HFFc6 (cell line): Measurements from ENCODE around the gene SNTG2. TPM values are rescaled to one million over a fixed set of nuclear protein-coding genes. Genes with fewer than 3 reads are reported as not detected.

Source experiments
- DNase-seq: peaks from one replicate; pipeline ENCODE4 v3.0.0-alpha.2; 2018
- H3K27ac Mint-ChIP-seq: 2 replicates; pipeline ENCODE4 v1.8.0; 2020; ENCODE audit warnings: mild to moderate bottlenecking, mixed read lengths
- H3K27me3 Mint-ChIP-seq: 2 replicates; pipeline ENCODE4 v1.8.0; 2021; ENCODE audit warnings: mild to moderate bottlenecking, moderate library complexity, mixed read lengths; ENCODE audit not compliant: insufficient read depth
- H3K36me3 Mint-ChIP-seq: 2 replicates; pipeline ENCODE4 v1.8.0; 2021; ENCODE audit warnings: low read depth, mixed read lengths
- H3K4me1 Mint-ChIP-seq: 2 replicates; pipeline ENCODE4 v1.8.0; 2020; ENCODE audit warnings: low read depth, mixed read lengths
- H3K4me3 Mint-ChIP-seq: 2 replicates; pipeline ENCODE4 v1.8.0; 2020; ENCODE audit warnings: mild to moderate bottlenecking, moderate library complexity, mixed read lengths
- H3K9me3 Mint-ChIP-seq: 2 replicates; pipeline ENCODE4 v1.8.0; 2020; ENCODE audit warnings: mild to moderate bottlenecking, mixed read lengths
- CTCF ChIP-seq: fragments of 200-600 bp; sonication (generic); IDR thresholded peaks from 2 replicates; pipeline ENCODE4 v1.5.0; 2021; ENCODE audit warnings: antibody characterized with exemption, mild to moderate bottlenecking
- total RNA-seq, 6 experiments: library from RNA; stranded (reverse); fragmentation: NEBNext Ultra II Directional; extraction: Animal tissue kit (Norgen Biotek cat#: 25700); gene quantifications; 2 replicates in 1 of 6; 3 replicates in 5 of 6; pipeline ENCODE4 v1.2.3, GENCODE V29; 2021

The SNTG2 gene
- total RNA-seq, 6 experiments from 2014 or later = not detected

GRCh38 chr2:1147873-1148612, 197.4 kb downstream of the SNTG2 start:
- no peak overlapping the region for H3K27ac Mint-ChIP-seq
- no peak for DNase-seq
- no peaks in the 10 kb centered on the region for H3K36me3 Mint-ChIP-seq
- H3K4me3 Mint-ChIP-seq = no peak overlapping the region
- no peak for TF ChIP-seq CTCF
- H3K9me3 Mint-ChIP-seq = peaks cover 6% of the 10 kb centered on the region; the same call in 1 of the 2 replicates
- peaks cover 11% of the 10 kb centered on the region for H3K27me3 Mint-ChIP-seq
- peaks cover 5% of the 10 kb centered on the region; the same call in 1 of the 2 replicates for H3K4me1 Mint-ChIP-seq

- peaks cover 5% of the 10 kb centered on the region; the same call in 1 of the 2 replicates for H3K4me1 Mint-ChIP-seq
- H3K4me3 Mint-ChIP-seq = no peak overlapping the region
- H3K27ac Mint-ChIP-seq = no peak overlapping the region
- no peak for DNase-seq
- TF ChIP-seq CTCF = no peak
- no peaks in the 10 kb centered on the region for H3K36me3 Mint-ChIP-seq
- H3K27me3 Mint-ChIP-seq = peaks cover 8% of the 10 kb centered on the region; the same call in 1 of the 2 replicates
- H3K9me3 Mint-ChIP-seq = no peaks in the 10 kb centered on the region; the same call in 1 of the 2 replicates
Measured at GRCh38 chr2:1150724-1151511, 200.3 kb downstream of the SNTG2 start.

- Mint-ChIP-seq H3K9me3 (no peaks in the 10 kb centered on the region; the same call in 1 of the 2 replicates), H3K27me3 (peaks cover 8% of the 10 kb centered on the region; the same call in 1 of the 2 replicates)
- no peak for TF ChIP-seq CTCF
Measured at GRCh38 chr2:1152375-1152774, 201.7 kb downstream of the SNTG2 start.

GRCh38 chr2:1153920-1154319, 203.3 kb downstream of the SNTG2 start:
- Mint-ChIP-seq H3K36me3 (no peaks in the 10 kb centered on the region), H3K9me3 (no peaks in the 10 kb centered on the region; the same call in 1 of the 2 replicates), H3K4me1 (peaks cover 4% of the 10 kb centered on the region; the same call in 1 of the 2 replicates), H3K27me3 (peaks cover 6% of the 10 kb centered on the region; the same call in 1 of the 2 replicates), H3K27ac (no peak overlapping the region), H3K4me3 (no peak overlapping the region)
- no peak for DNase-seq
- TF ChIP-seq CTCF = no peak

More at GRCh38 chr2:1152375-1152774, 201.7 kb downstream of the SNTG2 start:
- no peak overlapping the region for H3K4me3 Mint-ChIP-seq
- peaks cover 5% of the 10 kb centered on the region; the same call in 1 of the 2 replicates for H3K4me1 Mint-ChIP-seq
- no peaks in the 10 kb centered on the region for H3K36me3 Mint-ChIP-seq
- no peak overlapping the region for H3K27ac Mint-ChIP-seq
- DNase-seq = no peak

GRCh38 chr2:1154710-1155594, 204.3 kb downstream of the SNTG2 start:
- H3K27ac Mint-ChIP-seq = no peak overlapping the region
- H3K27me3 Mint-ChIP-seq = peaks cover 4% of the 10 kb centered on the region; the same call in 1 of the 2 replicates
- no peaks in the 10 kb centered on the region for H3K36me3 Mint-ChIP-seq
- no peak for TF ChIP-seq CTCF
- no peaks in the 10 kb centered on the region for H3K4me1 Mint-ChIP-seq
- H3K4me3 Mint-ChIP-seq = no peak overlapping the region
- no peak for DNase-seq
- no peaks in the 10 kb centered on the region for H3K9me3 Mint-ChIP-seq
